AG09319 (cell line): Measurements from ENCODE around the gene SGMS1.

Experiments
- DNase-seq: peaks from one replicate; pipeline ENCODE4 v3.0.0-alpha.2; 2010; ENCODE audit warnings: low read depth; ENCODE audit errors: extremely low read depth
- TF ChIP-seq, protein P1 (sequence below): IDR thresholded peaks from 2 replicates; pipeline ENCODE4 v1.5.1; 2011; ENCODE audit warnings: low read depth, mild to moderate bottlenecking, inconsistent platforms, low read length, moderate library complexity

The SGMS1 gene

GRCh38 chr10:50281967-50282522 lies 341.7 kb downstream of the SGMS1 start:
- TF ChIP-seq, protein P1, sequence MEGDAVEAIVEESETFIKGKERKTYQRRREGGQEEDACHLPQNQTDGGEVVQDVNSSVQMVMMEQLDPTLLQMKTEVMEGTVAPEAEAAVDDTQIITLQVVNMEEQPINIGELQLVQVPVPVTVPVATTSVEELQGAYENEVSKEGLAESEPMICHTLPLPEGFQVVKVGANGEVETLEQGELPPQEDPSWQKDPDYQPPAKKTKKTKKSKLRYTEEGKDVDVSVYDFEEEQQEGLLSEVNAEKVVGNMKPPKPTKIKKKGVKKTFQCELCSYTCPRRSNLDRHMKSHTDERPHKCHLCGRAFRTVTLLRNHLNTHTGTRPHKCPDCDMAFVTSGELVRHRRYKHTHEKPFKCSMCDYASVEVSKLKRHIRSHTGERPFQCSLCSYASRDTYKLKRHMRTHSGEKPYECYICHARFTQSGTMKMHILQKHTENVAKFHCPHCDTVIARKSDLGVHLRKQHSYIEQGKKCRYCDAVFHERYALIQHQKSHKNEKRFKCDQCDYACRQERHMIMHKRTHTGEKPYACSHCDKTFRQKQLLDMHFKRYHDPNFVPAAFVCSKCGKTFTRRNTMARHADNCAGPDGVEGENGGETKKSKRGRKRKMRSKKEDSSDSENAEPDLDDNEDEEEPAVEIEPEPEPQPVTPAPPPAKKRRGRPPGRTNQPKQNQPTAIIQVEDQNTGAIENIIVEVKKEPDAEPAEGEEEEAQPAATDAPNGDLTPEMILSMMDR, result no peak

GRCh38 chr10:50281210-50281966 lies 342.4 kb downstream of the SGMS1 start:
- DNase-seq, result no peak
- TF ChIP-seq, protein P1, result no peak

More at GRCh38 chr10:50281967-50282522, 341.7 kb downstream of the SGMS1 start:
- no peak for DNase-seq

GRCh38 chr10:50280049-50280841 lies 343.5 kb downstream of the SGMS1 start:
- no peak for DNase-seq
- TF ChIP-seq, protein P1, result no peak

GRCh38 chr10:50279489-50279888 lies 344.3 kb downstream of the SGMS1 start:
- TF ChIP-seq, protein P1, result no peak
- no peak for DNase-seq

GRCh38 chr10:50275650-50276235 lies 348.0 kb downstream of the SGMS1 start:
- TF ChIP-seq, protein P1, result peak; percentile 49
- DNase-seq, result no peak

DNA sequence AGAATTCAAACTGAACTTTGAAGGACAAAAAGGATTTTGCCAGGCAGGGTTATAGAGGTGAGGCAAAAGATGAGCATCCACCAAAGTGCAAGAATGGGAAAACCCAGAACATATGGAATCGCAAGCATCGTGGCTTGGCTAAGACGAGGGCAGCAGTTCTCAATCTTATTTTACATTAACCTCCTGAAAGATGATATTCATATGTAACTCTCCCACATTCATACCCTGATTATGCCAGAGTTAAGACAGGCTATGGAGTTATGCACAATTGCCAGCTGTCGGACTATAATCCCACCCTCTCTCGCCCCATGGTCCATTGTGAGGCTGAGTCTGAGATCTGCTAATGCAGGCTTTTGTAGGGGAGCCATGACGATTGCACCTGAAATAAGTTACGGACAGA lies 351.2 kb downstream of the SGMS1 start:
- DNase-seq, result no peak
- TF ChIP-seq, protein P1, result no peak
